ENCODE measurements around the gene CHL1. TPM values are rescaled to one million over a fixed set of nuclear protein-coding genes. Genes with fewer than 3 reads are reported as not detected.
A peak's percentile ranks its signal among the peaks of the same experiment; 100 is the strongest.

Gene CHL1
- total and polyA plus RNA-seq, 7 donors: 0.43 to 1.9 (median 0.67) TPM

GRCh38 chr3:197828-198491, 1.4 kb downstream of the CHL1 start:
- Histone ChIP-seq H3K4me1 (peaks cover 4% of the 10 kb centered on the region), H3K9me3 (no peaks in the 10 kb centered on the region), H3K27me3 (ENCODE audit: insufficient read depth in 3 of 3, low read length in 2 of 3) (peaks cover 0 to 49% (median 15%) of the 10 kb centered on the region in 3 donors), H3K27ac (no peak overlapping the region), H3K36me3 (ENCODE audit: insufficient read depth in 1 of 2, low read depth in 1 of 2) (no peaks in the 10 kb centered on the region), H3K4me3 (peak overlapping the region; percentile 64)
- DNase-seq: no peak
- 1 to 2% (median 2%) methylated on average over 27 to 65 of the region's 66 CpGs for WGBS, 3 donors
- ATAC-seq: peak in 1 of 4 donors; percentile 51
- no peak for TF ChIP-seq CTCF (IDR thresholded peaks at IDR 0.05)
- intact Hi-C loops (cut with DNase I): no loop called here

- TF ChIP-seq CTCF (IDR thresholded peaks at IDR 0.05): no peak
- ATAC-seq: no peak
- peaks cover 2 to 48% (median 15%) of the 10 kb centered on the region in 3 donors for H3K27me3 ChIP-seq (ENCODE audit: insufficient read depth in 3 of 3, low read length in 2 of 3)
- H3K36me3 ChIP-seq (ENCODE audit: insufficient read depth in 1 of 2, low read depth in 1 of 2): no peaks in the 10 kb centered on the region
- H3K4me3 ChIP-seq: no peak overlapping the region
- no peak for DNase-seq
- H3K4me1 ChIP-seq: peaks cover 4% of the 10 kb centered on the region
- no peaks in the 10 kb centered on the region for H3K9me3 ChIP-seq
- H3K27ac ChIP-seq: no peak overlapping the region
- intact Hi-C loops (cut with DNase I): no loop called here
- 96 to 98% (median 97%) methylated on average over 2 of the region's 2 CpGs for WGBS, 3 donors
These were observed 3.3 kb downstream of the CHL1 start for GRCh38 chr3:199835-200234.

GRCh38 chr3:200758-201325, 4.3 kb downstream of the CHL1 start:
- ATAC-seq (no peak), DNase-seq (no peak)
- H3K4me3 ChIP-seq: no peak overlapping the region
- 56 to 70% (median 57%) methylated on average over 4 of the region's 4 CpGs for WGBS, 3 donors
- no peaks in the 10 kb centered on the region for H3K36me3 ChIP-seq (ENCODE audit: insufficient read depth in 1 of 2, low read depth in 1 of 2)
- H3K9me3 ChIP-seq: no peaks in the 10 kb centered on the region
- intact Hi-C loops (cut with DNase I): no loop called here
- peaks cover 2 to 38% (median 15%) of the 10 kb centered on the region in 3 donors for H3K27me3 ChIP-seq (ENCODE audit: insufficient read depth in 3 of 3, low read length in 2 of 3)
- no peak for TF ChIP-seq CTCF (IDR thresholded peaks at IDR 0.05)
- no peak overlapping the region for H3K27ac ChIP-seq
- peaks cover 4% of the 10 kb centered on the region for H3K4me1 ChIP-seq

- Histone ChIP-seq H3K9me3 (no peaks in the 10 kb centered on the region), H3K4me1 (no peaks in the 10 kb centered on the region), H3K27ac (no peak overlapping the region), H3K36me3 (ENCODE audit: insufficient read depth in 1 of 2, low read depth in 1 of 2) (no peaks in the 10 kb centered on the region), H3K4me3 (no peak overlapping the region), H3K27me3 (ENCODE audit: insufficient read depth in 3 of 3, low read length in 2 of 3) (peaks cover 0 to 6% (median 4%) of the 10 kb centered on the region in 3 donors)
- WGBS, 3 donors: 46 to 68% (median 51%) methylated on average over 2 of the region's 2 CpGs
- ATAC-seq (no peak), DNase-seq (no peak)
- TF ChIP-seq CTCF (IDR thresholded peaks at IDR 0.05): no peak
- intact Hi-C loops (cut with DNase I): no loop called here
These were observed 7.5 kb downstream of the CHL1 start for GRCh38 chr3:204102-204501.
